ENCODE measurements around the gene KCNQ1. TPM values are rescaled to one million over a fixed set of nuclear protein-coding genes. Genes with fewer than 3 reads are reported as not detected.

The KCNQ1 gene
- total and polyA plus RNA-seq, 2 of the 13 experiments (the other 11 are each of a cell fraction or from before 2014, with no cell fraction given) = 0.02 to 0.08 TPM

- WGBS (ENCODE audit: low lambda C conversion rate) = 78% methylated on average over 9 of the region's 9 CpGs
- Histone ChIP-seq H3K27ac (ENCODE audit: extremely low read length, insufficient read depth, low read length) (no peak overlapping the region), H2AFZ (ENCODE audit: low read length) (no peak overlapping the region), H3K4me2 (ENCODE audit: low read depth, low read length) (no peak overlapping the region), H3K9me3 (ENCODE audit: low read length) (peaks cover 6% of the 10 kb centered on the region; the same call in 1 of the 2 replicates), H3K27me3 (ENCODE audit: control insufficient read depth in 1 of 2, insufficient read depth in 2 of 2, low read length in 2 of 2) (peaks cover 13 to 77% of the 10 kb centered on the region in 2 experiments), H3K79me2 (ENCODE audit: insufficient read depth, low read length) (no peaks in the 10 kb centered on the region), H3K4me3 (replicated peaks in 1 of 3; ENCODE audit: insufficient read depth in 1 of 3, low read depth in 2 of 3, low read length in 3 of 3) (no peak overlapping the region), H3K36me3 (replicated peaks in 1 of 2; ENCODE audit: control insufficient read depth in 1 of 2, insufficient read depth in 2 of 2, low read length in 2 of 2) (no peaks in the 10 kb centered on the region), H3K9ac (ENCODE audit: insufficient read depth, low read depth, low read length) (no peak overlapping the region), H4K20me1 (ENCODE audit: insufficient read depth, low read length) (no peaks in the 10 kb centered on the region), H3K4me1 (ENCODE audit: insufficient read depth, low read length) (peaks cover 10% of the 10 kb centered on the region)
- intact Hi-C loops (cut with micrococcal nuclease; ENCODE audit: unreplicated experiment) = no loop called here
- POLR2A ChIA-PET = no interaction called here
- FAIRE-seq (no peak), DNase-seq (ENCODE audit: low spot score) (no peak), ATAC-seq (no peak)
- TF ChIP-seq ZGPAT (CRISPR knock-in tag; IDR thresholded peaks at IDR 0.05) = no peak
- no peak for TF ChIP-seq ZNF354B (CRISPR knock-in tag; IDR thresholded peaks at IDR 0.05)
- TF ChIP-seq SATB2 (CRISPR knock-in tag; IDR thresholded peaks at IDR 0.05) = no peak
- no peak for TF ChIP-seq CREM (IDR thresholded peaks at IDR 0.05)
- TF ChIP-seq CREM (CRISPR knock-in tag; IDR thresholded peaks at IDR 0.05) = no peak
- TF ChIP-seq ZNF101 (CRISPR knock-in tag; IDR thresholded peaks at IDR 0.05; ENCODE audit: borderline replicate concordance, low read depth) = no peak
- TF ChIP-seq MAZ (IDR thresholded peaks at IDR 0.05; ENCODE audit: borderline replicate concordance, low read depth, low read length) = no peak
- TF ChIP-seq MAZ (CRISPR knock-in tag; IDR thresholded peaks at IDR 0.05; ENCODE audit: low read depth) = no peak
- TF ChIP-seq ZNF296 (CRISPR knock-in tag; conservative IDR thresholded peaks at IDR 0.05) = no peak
- TF ChIP-seq SNAPC4 (CRISPR knock-in tag; IDR thresholded peaks at IDR 0.05) = no peak
- CTCF ChIA-PET (ENCODE audit: low intra/inter-chr PET ratio, low total read pairs) = no interaction called here
- in situ Hi-C loops (cut with HindIII; ENCODE audit: extremely low pct_ligation_motif_present, low pct_unique_long_range_greater_than_20kb) = no loop called here
- no TSS peak for BruUV-seq (replicated peaks)
Measured at GRCh38 chr11:2750101-2750681, 305.4 kb downstream of the KCNQ1 start.

Measured in HepG2 (cell line).